ENCODE data around the gene IFIT5. TPM values are rescaled to one million over a fixed set of nuclear protein-coding genes. Genes with fewer than 3 reads are reported as not detected.

The IFIT5 gene
- total RNA-seq, 1 donor from 2014 or later = 12.9 TPM

DNA sequence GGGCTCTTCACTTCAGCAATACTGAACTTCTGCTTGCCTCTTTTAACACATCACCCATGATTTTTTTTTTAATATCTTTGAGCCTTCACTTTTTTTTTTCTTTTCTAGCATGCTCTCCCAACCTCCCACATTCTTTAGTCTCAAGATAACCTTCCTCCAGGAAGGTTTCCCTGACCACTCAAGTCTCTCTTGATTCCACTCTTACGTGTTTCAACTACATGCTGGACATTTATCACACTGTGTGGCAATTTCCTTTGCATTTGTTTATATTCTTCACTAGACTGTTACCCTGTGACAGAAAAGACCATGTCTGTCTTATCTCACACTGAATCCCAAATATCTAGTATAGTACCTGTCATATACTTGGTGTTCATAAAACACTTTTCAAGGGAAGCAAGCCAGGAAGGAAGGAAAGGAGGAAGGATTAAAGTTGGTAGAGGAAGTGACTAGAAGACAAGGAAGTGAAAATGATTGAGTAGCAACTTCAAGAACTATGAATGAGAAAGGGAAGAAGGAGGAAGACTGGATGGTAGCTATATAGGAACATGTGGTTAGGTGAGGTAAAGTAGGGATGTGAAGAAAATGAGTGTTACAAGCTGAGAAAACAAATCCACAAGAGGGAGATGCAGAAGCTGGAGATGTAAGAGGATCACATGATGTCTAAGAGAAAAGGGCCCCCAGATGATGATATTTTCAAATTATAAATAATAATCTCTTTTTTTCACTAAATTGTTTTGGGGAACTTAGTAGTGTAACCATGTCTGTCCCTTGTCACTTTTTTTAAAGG is 40.4 kb downstream of the IFIT5 start:
- no peak overlapping the region for H3K4me3 Mint-ChIP-seq
- H3K27me3 Mint-ChIP-seq (ENCODE audit: low read depth) = peaks cover 2% of the 10 kb centered on the region
- no peak overlapping the region for H3K27ac Mint-ChIP-seq (ENCODE audit: unreplicated experiment)
- DNase-seq (ENCODE audit: low read depth, low spot score) = no peak
- H3K9me3 Mint-ChIP-seq = no peaks in the 10 kb centered on the region
- TF ChIP-seq, protein P1, sequence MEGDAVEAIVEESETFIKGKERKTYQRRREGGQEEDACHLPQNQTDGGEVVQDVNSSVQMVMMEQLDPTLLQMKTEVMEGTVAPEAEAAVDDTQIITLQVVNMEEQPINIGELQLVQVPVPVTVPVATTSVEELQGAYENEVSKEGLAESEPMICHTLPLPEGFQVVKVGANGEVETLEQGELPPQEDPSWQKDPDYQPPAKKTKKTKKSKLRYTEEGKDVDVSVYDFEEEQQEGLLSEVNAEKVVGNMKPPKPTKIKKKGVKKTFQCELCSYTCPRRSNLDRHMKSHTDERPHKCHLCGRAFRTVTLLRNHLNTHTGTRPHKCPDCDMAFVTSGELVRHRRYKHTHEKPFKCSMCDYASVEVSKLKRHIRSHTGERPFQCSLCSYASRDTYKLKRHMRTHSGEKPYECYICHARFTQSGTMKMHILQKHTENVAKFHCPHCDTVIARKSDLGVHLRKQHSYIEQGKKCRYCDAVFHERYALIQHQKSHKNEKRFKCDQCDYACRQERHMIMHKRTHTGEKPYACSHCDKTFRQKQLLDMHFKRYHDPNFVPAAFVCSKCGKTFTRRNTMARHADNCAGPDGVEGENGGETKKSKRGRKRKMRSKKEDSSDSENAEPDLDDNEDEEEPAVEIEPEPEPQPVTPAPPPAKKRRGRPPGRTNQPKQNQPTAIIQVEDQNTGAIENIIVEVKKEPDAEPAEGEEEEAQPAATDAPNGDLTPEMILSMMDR (conservative IDR thresholded peaks at IDR 0.05) = no peak
- no peaks in the 10 kb centered on the region for H3K4me1 Mint-ChIP-seq
- no peaks in the 10 kb centered on the region for H3K36me3 Mint-ChIP-seq (ENCODE audit: low read depth)

DNA sequence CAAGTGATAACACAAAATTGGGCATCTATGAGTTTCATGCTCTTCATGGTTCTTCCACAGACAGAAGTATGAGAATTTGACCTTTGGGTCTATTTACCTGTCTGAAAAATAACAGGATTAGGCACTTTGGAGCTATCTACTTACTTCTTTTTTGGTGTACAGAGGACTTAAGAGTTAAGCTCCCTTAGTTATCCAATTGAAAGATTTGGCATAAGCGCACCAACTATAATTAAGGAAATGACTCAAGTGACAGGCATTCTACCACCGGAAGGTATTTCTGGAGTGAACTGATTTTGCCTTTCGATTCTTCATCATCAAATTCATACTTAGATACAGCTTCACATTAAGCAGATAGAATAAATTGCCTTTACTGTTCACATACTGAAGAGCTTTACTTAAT is 43.9 kb downstream of the IFIT5 start:
- Mint-ChIP-seq H3K4me1 (no peaks in the 10 kb centered on the region), H3K36me3 (ENCODE audit: low read depth) (no peaks in the 10 kb centered on the region), H3K9me3 (no peaks in the 10 kb centered on the region), H3K27me3 (ENCODE audit: low read depth) (peaks cover 2% of the 10 kb centered on the region), H3K27ac (ENCODE audit: unreplicated experiment) (no peak overlapping the region), H3K4me3 (no peak overlapping the region)
- no peak for DNase-seq (ENCODE audit: low read depth, low spot score)
- TF ChIP-seq, protein P1 (conservative IDR thresholded peaks at IDR 0.05) = no peak

DNA sequence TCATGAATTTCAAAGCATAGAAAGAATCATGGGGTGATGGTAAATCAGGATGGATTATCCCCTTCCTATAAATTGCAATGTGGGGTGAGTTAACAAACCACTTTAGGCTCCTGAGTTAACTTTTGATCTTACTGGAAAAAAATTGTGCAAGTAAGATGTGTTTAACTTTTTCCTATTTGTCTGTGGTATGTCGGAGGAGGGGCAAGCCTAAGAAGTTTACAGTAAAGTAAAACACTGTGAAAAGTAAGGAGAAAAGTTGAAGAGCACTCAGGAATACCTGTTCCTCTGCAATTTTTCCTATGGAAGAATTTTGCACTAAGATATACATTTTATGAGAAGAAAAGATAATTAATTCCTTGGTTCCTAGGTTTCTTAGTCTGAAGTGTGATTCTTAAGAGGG is 44.4 kb downstream of the IFIT5 start:
- Mint-ChIP-seq H3K36me3 (ENCODE audit: low read depth) (no peaks in the 10 kb centered on the region), H3K27me3 (ENCODE audit: low read depth) (peaks cover 2% of the 10 kb centered on the region), H3K4me1 (no peaks in the 10 kb centered on the region), H3K4me3 (no peak overlapping the region), H3K27ac (ENCODE audit: unreplicated experiment) (no peak overlapping the region), H3K9me3 (no peaks in the 10 kb centered on the region)
- TF ChIP-seq, protein P1 (conservative IDR thresholded peaks at IDR 0.05) = no peak
- no peak for DNase-seq (ENCODE audit: low read depth, low spot score)

DNA sequence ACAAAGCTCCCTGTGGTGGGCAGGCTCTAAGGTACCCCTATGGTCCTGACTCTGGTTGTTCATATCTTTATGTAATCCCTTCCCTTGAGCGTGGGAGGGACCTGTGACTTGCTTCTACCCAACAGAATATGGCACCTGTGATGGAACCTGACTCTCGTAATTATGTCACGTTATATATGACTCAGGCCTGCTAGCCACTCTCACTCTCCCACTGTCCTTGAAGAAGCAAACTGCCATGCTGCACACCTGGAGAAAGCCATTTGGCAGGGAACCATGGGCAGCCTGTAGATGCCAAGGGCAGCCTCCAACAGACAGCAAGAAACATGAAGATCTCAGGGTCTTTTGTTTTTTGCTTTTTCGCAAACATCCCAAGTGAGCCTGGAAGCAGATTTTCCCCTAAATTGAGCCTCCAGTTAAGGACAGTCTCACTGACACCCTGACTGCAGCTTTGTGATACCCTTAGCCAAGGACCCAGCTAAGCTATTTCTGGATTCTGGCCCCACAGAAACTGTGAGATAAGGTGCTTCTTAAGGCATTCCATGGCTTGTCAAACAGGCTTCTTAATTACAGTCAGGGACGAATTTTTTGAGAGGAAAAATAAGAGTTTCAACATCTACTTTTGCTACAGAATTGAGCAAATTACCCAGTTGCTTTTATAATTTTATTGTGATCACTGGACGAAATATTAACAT is 49.6 kb downstream of the IFIT5 start:
- no peak overlapping the region for H3K4me3 Mint-ChIP-seq
- no peaks in the 10 kb centered on the region for H3K9me3 Mint-ChIP-seq
- no peaks in the 10 kb centered on the region for H3K36me3 Mint-ChIP-seq (ENCODE audit: low read depth)
- no peak overlapping the region for H3K27ac Mint-ChIP-seq (ENCODE audit: unreplicated experiment)
- no peak for DNase-seq (ENCODE audit: low read depth, low spot score)
- H3K4me1 Mint-ChIP-seq = no peaks in the 10 kb centered on the region
- no peaks in the 10 kb centered on the region for H3K27me3 Mint-ChIP-seq (ENCODE audit: low read depth)
- TF ChIP-seq, protein P1 (conservative IDR thresholded peaks at IDR 0.05) = no peak

DNA sequence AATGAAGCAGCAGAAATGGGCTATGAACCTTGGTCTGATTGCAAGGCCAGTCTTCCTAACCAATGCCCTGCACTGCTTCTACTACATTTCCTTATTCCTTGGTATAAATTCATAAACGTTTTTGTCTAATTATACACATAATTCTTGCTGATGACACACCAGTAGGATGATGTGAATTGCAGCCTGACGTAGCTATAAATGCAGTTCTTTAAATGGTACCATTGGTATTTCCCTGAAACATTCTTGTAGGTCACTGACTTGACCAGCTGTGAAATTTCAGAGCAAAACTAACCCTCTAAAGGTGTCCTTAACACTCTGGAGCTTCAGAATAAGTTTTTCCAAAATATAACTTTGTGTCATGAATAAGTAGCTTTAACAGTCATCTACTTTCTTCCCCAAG is 50.8 kb downstream of the IFIT5 start:
- no peak overlapping the region for H3K4me3 Mint-ChIP-seq
- DNase-seq (ENCODE audit: low read depth, low spot score) = no peak
- no peaks in the 10 kb centered on the region for H3K4me1 Mint-ChIP-seq
- TF ChIP-seq, protein P1 (conservative IDR thresholded peaks at IDR 0.05) = no peak
- H3K27me3 Mint-ChIP-seq (ENCODE audit: low read depth) = no peaks in the 10 kb centered on the region
- H3K9me3 Mint-ChIP-seq = no peaks in the 10 kb centered on the region
- H3K27ac Mint-ChIP-seq (ENCODE audit: unreplicated experiment) = no peak overlapping the region
- H3K36me3 Mint-ChIP-seq (ENCODE audit: low read depth) = no peaks in the 10 kb centered on the region
